ENCODE results near the gene DCTN1.
"Not testable (repeated sequence)": the region's sequence is repeated elsewhere in the genome, so short reads cannot be mapped to it uniquely, and the experiment has no call there.

The DCTN1 gene

DNA sequence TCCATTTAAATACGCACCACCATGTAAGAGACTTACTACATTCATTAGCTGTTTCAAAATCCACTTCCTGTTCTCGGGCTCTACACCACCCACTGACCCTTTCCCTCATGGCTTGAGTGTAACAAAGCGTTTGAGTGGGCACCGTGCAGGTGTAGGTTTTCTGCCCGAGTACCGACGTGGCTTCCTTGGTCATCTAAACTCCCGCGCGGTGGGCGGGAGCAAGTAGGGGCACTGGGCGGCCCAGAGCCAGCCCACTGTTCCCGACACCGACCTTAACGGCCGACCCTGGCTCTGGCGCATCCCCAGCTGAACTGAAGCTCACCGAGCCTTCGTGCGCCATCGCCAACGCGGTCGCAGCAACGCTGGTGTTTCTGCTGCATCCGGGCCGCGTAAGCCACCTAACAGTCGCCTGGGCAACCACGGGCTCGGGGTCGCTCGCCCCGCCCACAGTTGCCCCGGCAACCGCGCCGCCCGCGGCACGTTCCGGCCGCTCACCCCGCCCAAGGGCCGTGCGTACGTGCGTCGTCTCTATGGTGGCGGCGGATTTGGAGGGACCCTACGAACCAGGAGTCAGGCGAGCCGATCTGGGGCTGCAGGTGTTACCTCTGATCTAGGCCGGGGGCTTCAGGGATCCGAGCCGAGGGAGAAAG, 41.2 kb upstream of the DCTN1 start, which contains the start of the genes C2orf81 and WDR54:
TSS of gene C2orf81 (minus strand) at position 399 of the 650 bp plus-strand sequence. CDS start at position 340, 59 bp downstream.
TSS of gene WDR54 (plus strand) at position 510 of the 650 bp plus-strand sequence. CDS start 424 bp downstream, outside the sequence.
- TF ChIP-seq, protein P1, sequence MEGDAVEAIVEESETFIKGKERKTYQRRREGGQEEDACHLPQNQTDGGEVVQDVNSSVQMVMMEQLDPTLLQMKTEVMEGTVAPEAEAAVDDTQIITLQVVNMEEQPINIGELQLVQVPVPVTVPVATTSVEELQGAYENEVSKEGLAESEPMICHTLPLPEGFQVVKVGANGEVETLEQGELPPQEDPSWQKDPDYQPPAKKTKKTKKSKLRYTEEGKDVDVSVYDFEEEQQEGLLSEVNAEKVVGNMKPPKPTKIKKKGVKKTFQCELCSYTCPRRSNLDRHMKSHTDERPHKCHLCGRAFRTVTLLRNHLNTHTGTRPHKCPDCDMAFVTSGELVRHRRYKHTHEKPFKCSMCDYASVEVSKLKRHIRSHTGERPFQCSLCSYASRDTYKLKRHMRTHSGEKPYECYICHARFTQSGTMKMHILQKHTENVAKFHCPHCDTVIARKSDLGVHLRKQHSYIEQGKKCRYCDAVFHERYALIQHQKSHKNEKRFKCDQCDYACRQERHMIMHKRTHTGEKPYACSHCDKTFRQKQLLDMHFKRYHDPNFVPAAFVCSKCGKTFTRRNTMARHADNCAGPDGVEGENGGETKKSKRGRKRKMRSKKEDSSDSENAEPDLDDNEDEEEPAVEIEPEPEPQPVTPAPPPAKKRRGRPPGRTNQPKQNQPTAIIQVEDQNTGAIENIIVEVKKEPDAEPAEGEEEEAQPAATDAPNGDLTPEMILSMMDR (IDR thresholded peaks at IDR 0.05; ENCODE audit: poor library complexity, severe bottlenecking): no peak
- DNase-seq (ENCODE audit: low spot score): peak; percentile 88
- Histone ChIP-seq H3K27ac (ENCODE audit: poor library complexity, severe bottlenecking) (peak within 1 kb of the TSS; percentile 92), H3K9me3 (ENCODE audit: severe bottlenecking) (no peaks in the 10 kb centered on the region), H3K27me3 (ENCODE audit: insufficient read depth, poor library complexity, severe bottlenecking) (no peaks in the 10 kb centered on the region), H3K4me3 (ENCODE audit: severe bottlenecking) (peak within 1 kb of the TSS; percentile 57), H3K36me3 (ENCODE audit: low read depth) (peaks cover 27% of the 10 kb centered on the region), H3K4me1 (ENCODE audit: insufficient read depth, poor library complexity, severe bottlenecking) (peaks cover 27% of the 10 kb centered on the region)
- ATAC-seq (ENCODE audit: low read depth): peak; percentile 60

DNA sequence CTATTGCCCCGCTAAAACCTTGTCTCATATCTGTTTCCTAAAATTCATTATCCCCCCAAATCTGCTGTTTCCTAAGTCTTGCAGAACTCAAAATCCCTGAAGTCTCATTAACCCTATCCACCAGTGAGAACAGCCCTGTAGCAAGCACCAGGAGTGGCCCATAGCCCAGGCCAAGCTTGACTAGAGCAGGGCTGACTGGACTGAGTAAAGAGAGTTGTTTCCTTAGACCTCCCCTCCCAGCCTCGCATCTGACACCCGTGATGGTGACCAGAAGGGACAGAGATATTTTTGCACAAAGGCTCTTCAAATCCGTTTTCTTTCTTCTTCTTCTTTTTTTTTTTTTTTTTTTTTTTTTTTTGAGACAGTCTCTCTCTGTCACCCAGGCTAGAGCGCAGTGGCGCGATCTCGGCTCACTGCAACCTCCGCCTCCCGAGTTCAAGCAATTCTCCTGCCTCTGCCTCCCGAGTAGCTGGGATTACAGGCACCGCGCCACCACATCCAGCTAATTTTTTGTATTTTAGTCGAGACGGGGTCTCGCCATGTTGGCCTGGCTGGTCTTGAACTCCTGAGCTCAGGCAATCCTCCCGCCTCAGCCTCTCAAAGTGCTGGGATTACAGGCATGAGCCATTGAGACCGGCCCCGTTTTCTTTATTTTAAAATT, 40.5 kb upstream of the DCTN1 start:
- H3K27me3 ChIP-seq (ENCODE audit: insufficient read depth, poor library complexity, severe bottlenecking); ATAC-seq (ENCODE audit: low read depth); DNase-seq (ENCODE audit: low spot score); H3K9me3 ChIP-seq (ENCODE audit: severe bottlenecking): not testable (repeated sequence)
- H3K27ac ChIP-seq (ENCODE audit: poor library complexity, severe bottlenecking): peak overlapping the region; percentile 92
- H3K4me3 ChIP-seq (ENCODE audit: severe bottlenecking): peak overlapping the region; percentile 57
- peaks cover 21% of the 10 kb centered on the region for H3K4me1 ChIP-seq (ENCODE audit: insufficient read depth, poor library complexity, severe bottlenecking)
- peaks cover 20% of the 10 kb centered on the region for H3K36me3 ChIP-seq (ENCODE audit: low read depth)

DNA sequence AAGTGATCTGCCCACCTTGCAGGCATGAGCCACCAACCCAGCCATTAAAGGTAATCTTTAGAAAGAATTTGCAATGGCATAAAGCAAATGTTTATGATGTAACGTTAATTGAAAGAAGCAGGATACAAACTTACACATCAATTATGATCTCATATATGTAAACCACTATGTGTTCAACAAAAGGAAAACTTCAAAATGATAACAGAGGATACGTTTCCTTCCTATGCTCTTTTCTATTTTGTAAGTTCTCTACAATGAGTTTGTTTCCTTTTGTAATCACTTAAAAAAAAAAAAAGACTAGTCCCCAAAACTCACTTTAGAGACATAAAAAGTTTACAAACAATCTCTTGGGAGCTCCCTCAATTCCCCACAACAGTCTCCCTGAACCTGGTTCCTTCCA, 39.9 kb upstream of the DCTN1 start:
- H3K4me1 ChIP-seq (ENCODE audit: insufficient read depth, poor library complexity, severe bottlenecking): peaks cover 15% of the 10 kb centered on the region
- H3K27me3 ChIP-seq (ENCODE audit: insufficient read depth, poor library complexity, severe bottlenecking): no peaks in the 10 kb centered on the region
- ATAC-seq (ENCODE audit: low read depth) (no peak), DNase-seq (ENCODE audit: low spot score) (no peak)
- no peaks in the 10 kb centered on the region for H3K9me3 ChIP-seq (ENCODE audit: severe bottlenecking)
- TF ChIP-seq, protein P1 (IDR thresholded peaks at IDR 0.05; ENCODE audit: poor library complexity, severe bottlenecking): no peak
- H3K27ac ChIP-seq (ENCODE audit: poor library complexity, severe bottlenecking): no peak overlapping the region
- peaks cover 17% of the 10 kb centered on the region for H3K36me3 ChIP-seq (ENCODE audit: low read depth)
- no peak overlapping the region for H3K4me3 ChIP-seq (ENCODE audit: severe bottlenecking)

DNA sequence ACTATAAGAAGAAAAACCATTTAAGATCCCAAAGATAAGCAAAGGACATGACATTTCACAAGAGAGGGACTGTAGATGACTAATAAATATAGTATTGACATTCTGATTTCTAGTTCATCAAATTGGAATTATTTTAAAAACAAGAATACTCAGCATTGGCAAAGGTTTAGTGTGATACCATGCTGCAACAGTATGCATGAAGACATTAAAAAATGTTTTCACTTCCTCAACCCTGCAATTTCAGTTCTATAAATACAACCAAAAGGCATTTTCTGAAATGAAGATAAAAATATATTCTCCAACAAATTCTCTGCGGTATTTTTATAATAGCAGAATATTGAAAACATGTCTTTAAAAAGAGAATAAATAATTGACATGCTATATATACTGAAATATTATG, 39.2 kb upstream of the DCTN1 start:
- ATAC-seq (ENCODE audit: low read depth): no peak

GRCh38 chr2:74418312-74418711, 38.2 kb upstream of the DCTN1 start:
- DNase-seq (ENCODE audit: low spot score) (no peak), ATAC-seq (ENCODE audit: low read depth) (no peak)
- Histone ChIP-seq H3K4me1 (ENCODE audit: insufficient read depth, poor library complexity, severe bottlenecking) (peaks cover 4% of the 10 kb centered on the region), H3K36me3 (ENCODE audit: low read depth) (peaks cover 5% of the 10 kb centered on the region; the same call in 1 of the 2 replicates), H3K4me3 (ENCODE audit: severe bottlenecking) (no peak overlapping the region), H3K9me3 (ENCODE audit: severe bottlenecking) (no peaks in the 10 kb centered on the region), H3K27ac (ENCODE audit: poor library complexity, severe bottlenecking) (no peak overlapping the region), H3K27me3 (ENCODE audit: insufficient read depth, poor library complexity, severe bottlenecking) (no peaks in the 10 kb centered on the region)
- TF ChIP-seq, protein P1 (IDR thresholded peaks at IDR 0.05; ENCODE audit: poor library complexity, severe bottlenecking): no peak

More for the DNA sequence above, 39.2 kb upstream of the DCTN1 start:
- no peaks in the 10 kb centered on the region for H3K27me3 ChIP-seq (ENCODE audit: insufficient read depth, poor library complexity, severe bottlenecking)
- H3K27ac ChIP-seq (ENCODE audit: poor library complexity, severe bottlenecking): no peak overlapping the region
- H3K4me1 ChIP-seq (ENCODE audit: insufficient read depth, poor library complexity, severe bottlenecking): peaks cover 9% of the 10 kb centered on the region
- peaks cover 10% of the 10 kb centered on the region for H3K36me3 ChIP-seq (ENCODE audit: low read depth)
- TF ChIP-seq, protein P1 (IDR thresholded peaks at IDR 0.05; ENCODE audit: poor library complexity, severe bottlenecking): no peak
- no peak overlapping the region for H3K4me3 ChIP-seq (ENCODE audit: severe bottlenecking)
- no peak for DNase-seq (ENCODE audit: low spot score)
- H3K9me3 ChIP-seq (ENCODE audit: severe bottlenecking): no peaks in the 10 kb centered on the region

All from RWPE2 (cell line).